Posterior cingulate gyrus (tissue), 11 donors: ENCODE measurements around the gene PTPRN2.
"Not testable (repeated sequence)": the region's sequence is repeated elsewhere in the genome, so short reads cannot be mapped to it uniquely, and the experiment has no call there.

Experiments used
- DNase-seq, 10 donors: peaks; one replicate each; pipeline versions ENCODE4 v3.0.0 to v3.0.0-alpha.2; 2020 to 2021; ENCODE audit warnings: mixed read lengths in 3 of 10
- intact Hi-C: fragments of 100-400 bp; cut with DNase I; formaldehyde crosslinking; loops from one replicate; pipeline ENCODE4 v1.15.1; 2023

Gene PTPRN2

DNA sequence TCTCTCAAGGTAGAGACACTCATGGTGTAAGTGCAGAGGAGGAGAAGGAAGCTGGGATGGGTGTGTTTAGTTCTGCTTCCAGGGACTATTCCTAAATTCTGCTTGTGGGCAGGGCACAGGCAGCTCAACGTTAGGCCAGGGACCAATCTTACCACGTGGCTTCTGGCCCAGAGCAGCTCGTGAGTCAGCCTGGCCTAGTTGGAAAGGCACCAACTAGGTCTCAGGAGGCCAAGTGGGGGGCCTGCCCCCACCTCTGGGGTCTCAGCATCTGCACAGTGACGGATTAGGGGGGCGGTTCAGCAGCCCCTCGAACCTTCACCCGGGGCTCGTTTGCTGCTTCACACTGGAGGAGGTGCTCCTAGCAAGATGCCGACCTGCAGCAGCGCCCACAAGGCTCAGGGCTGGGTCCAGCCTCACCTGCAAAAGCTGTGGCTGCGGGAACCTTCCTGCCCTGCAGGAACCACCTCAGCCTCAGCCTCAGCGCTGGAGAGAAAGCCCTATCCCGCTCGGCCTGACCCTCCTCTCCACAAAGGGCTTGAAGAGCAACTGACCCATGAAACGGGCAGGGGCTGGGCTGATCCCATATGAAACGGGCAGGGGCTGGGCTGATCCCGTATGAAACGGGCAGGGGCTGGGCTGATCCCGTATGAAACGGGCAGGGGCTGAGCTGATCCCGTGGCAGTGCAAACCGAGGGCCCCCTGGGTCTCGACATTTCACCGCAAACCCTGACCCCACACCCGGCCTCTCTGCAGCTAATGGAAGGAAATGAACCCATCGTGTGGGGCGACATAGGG is 803.4 kb downstream of the PTPRN2 start:
- peak in 3 of 10 donors; percentile 68 to 83 (median 69) for DNase-seq
- intact Hi-C loops, result no loop called here

DNA sequence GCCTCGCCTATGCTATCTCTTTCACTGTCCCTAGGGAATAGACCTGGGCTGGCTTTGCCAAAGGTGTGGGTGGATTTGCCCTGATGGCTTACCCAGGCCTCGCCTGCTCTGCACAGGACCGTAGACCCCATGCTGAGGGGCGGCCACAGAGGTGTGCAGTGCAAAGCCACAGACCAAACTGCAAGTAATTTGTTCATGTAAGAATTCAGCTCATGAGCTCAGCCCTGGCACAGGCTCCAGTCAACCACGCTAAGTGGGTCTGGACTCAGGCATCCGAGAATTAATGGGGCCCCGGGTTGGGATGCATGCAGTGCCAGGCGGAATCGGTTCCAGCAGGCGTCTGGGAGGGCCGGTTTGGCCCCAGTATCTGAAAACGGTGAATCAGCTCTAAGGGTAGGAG is 805.6 kb downstream of the PTPRN2 start:
- intact Hi-C loops, result no loop called here
- DNase-seq, result peak in 7 of 10 donors; percentile 29 to 90 (median 51)

DNA sequence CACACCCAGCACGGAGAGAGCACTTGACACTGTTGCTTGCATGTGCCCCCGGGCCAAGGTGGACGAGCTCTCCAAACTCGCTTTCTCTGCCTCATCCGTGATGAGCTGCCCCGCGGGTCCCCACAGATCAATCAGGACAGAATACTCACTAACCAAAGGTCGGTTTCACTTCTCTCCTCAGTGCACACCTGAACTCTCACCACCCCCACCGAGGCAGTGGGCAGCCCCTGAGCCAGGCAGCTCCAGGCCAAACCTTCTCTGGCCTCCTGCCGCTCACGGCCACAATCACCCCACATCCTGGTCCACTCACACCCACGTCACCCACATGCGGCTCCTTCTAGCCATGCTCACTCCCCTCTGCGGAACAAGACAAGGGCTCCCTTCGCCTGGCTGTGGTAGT is 806.9 kb downstream of the PTPRN2 start:
- peak in 3 of 10 donors; percentile 13 to 66 (median 46) for DNase-seq
- intact Hi-C loops, result no loop called here

DNA sequence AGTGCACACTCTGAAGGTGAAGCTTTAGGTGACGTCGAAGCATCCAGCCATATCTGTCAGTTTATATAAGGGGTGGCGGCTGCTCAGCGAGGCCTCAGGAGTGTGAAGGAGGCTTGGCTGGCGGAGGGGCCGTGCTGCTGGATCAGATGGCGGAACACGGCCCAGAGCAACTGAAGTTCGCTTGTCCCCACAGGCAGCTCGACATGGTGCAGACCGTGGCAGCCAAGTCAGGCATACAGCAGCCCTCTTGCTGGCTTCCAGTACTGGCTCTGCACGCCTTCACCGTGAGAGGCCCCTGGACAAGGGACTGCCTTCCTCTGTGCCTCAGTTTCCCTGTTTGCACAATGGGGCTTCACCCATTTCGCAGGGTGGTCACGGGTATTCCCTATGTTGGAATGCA is 807.3 kb downstream of the PTPRN2 start:
- intact Hi-C loops, result no loop called here
- DNase-seq, result peak in 3 of 10 donors; percentile 53 to 75 (median 67)

DNA sequence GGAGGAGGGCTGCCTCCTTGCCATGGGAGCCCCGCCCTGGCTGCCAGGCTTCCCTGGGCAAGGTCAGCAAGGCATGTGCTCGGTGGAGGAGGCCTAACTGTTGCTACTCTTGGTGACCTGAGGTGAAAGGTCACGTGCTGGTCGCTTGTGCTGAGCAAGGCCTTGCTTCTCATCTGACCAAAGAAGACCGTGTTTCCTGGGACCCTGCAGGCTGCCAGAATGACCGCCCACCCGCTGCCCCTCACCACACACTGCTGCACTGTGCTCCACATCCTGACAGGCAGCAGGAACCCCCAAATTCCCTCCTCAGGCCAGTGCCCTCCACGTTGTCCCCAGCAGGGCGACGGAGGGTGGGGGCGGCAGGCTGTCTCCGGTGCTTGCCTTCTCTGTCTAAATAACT is 808.4 kb downstream of the PTPRN2 start:
- intact Hi-C loops, result no loop called here

DNA sequence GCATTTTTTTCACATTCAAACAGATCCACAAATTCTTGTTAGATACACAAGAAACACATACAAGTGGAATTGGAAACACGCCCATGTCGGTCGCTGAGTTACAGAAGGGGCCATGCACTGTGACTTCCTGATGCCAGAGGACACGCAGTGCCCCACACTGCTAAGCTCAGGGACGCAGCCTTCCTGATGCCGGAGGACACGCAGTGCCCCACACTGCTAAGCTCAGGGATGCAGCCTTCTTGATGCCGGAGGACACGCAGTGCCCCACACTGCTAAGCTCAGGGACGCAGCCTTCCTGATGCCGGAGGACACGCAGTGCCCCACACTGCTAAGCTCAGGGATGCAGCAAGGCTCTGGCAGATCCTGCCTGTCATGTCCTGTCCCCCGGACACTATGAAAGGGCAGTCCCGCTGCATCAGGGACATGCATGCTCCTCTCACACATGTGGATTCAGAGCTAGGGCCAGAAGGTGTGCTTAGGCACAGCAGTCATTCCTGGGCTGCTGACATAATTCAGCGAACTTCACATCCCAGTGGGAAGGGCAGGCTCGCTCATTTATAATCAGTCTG is 810.3 kb downstream of the PTPRN2 start:
- intact Hi-C loops, result not testable (repeated sequence)
- peak in 2 of 10 donors; percentile 16 to 23 for DNase-seq

More for the DNA sequence above, 808.4 kb downstream of the PTPRN2 start:
- DNase-seq, result peak in 3 of 10 donors; percentile 48 to 74 (median 64)

DNA sequence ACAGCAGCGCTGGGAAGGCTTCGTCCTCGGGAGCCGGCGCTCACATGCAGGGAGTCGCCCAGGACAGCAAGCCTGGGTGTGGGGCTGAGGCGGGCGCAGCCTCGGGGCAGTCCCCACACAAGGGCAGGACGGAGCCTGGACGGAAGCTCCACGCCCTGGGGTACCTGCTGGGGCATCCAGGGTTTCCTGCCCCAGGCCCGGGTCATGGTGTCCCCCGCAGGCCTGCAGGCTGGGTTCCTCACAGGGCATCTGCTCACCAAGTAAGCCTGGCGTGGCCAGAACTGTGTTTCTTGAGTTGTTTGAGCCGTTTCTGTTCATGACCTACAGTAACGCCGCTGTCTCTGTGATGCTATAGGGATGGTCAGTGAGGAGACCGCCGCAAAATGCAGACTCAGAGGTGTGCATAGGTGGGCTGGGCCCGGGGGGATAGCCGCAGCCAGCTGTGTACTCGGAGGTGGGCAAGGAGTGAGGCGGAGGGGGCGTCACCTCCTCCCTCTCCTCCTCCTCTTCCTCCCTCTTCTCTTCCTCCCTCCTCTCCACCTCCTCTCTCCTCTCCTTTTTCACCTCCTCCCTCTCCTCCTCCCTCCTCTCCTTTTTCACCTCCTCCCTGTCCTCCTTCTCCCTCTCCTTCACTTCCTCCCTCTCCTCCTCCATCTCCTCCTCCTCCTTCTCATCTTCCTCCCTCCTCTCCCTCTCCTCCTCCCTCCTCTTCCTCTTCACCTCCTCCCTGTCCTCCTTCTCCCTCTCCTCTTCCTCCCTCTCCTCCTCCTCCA is 811.9 kb downstream of the PTPRN2 start:
- intact Hi-C loops, result no loop called here
- DNase-seq, result peak in 3 of 10 donors; percentile 59 to 76 (median 62)

DNA sequence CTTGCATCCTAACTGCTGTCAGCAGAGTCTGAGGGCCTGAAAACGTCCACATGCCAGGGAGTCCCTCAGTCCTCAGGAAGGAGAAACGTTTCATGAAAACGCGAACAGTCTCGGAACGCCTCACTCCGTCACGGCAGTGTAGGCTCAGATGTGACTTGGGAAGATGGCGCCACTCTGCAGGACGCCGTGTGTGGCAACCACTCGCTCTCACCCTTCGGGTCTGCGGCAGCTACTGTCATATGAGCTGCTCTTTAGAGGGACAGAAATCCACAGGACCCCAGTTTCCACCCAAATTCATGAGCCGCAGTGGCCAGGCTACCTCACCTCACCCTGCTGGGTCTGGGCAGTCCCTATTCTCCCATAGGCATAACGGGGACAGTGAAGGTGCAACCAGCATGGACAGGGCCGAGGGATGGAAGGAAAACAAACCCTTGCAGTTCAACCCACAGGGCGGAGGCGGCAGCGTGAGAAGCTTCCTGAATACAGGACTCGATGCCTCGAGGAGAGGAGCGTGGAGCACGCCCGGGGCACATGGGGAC is 812.5 kb downstream of the PTPRN2 start:
- peak in 2 of 10 donors; percentile 37 to 55 for DNase-seq
- intact Hi-C loops, result no loop called here

DNA sequence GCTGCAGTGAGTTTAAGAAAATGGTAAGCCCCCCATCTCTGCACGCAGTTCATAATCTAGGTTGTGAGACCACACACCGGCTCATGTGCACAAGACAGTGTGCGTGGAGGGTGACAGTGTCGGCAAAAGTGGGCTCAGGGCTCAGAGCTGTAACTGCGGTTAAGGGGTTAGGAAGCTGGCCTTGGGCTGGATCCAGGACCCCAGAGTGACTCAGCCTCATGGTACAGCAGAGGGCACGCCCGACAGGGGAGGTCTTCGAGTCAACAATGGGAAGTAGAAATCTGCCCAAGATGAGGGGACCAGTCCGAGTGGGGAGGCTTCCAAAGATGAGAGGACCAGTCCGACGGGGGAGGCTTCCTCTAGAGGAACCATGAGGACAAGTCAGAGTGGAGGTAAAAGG is 813.1 kb downstream of the PTPRN2 start:
- intact Hi-C loops, result no loop called here
- DNase-seq, result peak in 3 of 10 donors; percentile 22 to 55 (median 33)

DNA sequence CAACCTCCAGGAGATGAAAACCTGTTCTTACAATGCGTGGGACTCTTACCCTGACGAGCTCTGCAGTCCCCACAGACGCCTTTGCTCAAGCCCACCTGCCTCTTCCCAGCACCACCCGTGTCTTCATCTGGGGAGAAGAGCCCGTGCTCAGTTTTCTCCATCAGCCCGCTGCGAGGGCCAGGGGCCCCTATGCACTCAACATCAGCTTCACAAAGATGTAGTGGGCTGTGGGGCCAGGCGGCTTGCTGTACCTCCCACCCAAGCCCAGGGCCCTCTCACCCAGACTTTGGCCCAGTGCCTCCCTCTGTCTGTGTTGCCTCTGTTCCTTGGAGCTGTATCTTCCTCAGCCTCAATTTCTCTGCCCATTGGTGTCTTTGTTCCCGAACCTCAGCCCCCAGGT is 814.3 kb downstream of the PTPRN2 start:
- DNase-seq, result peak in 3 of 10 donors; percentile 30 to 69 (median 53)
- intact Hi-C loops, result no loop called here

DNA sequence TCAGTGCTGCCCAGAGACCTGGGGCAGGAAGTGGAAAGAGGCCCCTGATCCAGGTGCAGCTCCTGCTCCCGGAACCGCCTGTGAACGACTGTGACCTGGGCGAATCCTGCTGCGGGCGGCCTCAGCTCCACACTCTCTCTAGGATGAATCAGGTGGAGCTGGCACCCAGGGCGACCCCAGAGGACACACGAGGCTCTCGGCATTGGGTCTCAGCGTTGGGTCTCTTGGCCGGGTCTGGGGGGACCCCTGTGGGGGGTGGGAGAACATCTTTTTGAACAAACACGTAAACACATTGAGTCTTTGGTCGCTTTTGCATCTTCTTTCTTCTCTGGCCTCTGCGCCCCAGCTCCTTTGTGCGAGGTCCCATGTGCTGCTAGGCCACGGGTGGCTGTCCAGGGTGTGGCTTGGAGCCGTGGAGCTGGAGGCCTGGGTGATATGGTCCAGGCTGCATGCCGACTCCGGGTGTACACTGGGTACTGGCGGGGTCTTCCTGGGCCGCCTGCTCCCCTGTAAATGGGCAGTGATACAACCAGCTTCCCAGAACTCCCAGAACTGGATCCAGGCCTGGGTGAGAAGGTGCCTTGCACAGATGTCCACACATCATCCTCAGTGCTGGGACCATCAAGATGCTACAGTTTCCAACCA is 815.0 kb downstream of the PTPRN2 start:
- peak in 3 of 10 donors; percentile 53 to 78 (median 77) for DNase-seq

DNA sequence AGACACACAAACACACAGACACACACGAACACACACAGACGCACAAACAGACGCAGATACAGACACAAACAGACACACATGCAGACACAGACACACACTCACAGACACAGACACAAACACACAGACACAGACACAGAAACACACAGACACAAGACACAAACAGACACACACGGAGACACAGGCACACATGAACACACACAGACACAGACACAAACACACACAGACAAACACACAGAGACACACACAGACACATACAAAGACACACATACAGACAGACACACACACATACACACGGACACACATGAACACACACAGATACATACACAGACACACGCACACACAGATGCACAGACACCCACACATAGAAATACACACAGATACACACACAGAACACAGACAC is 815.9 kb downstream of the PTPRN2 start:
- no peak for DNase-seq
- intact Hi-C loops, result no loop called here

More for the DNA sequence above, 815.0 kb downstream of the PTPRN2 start:
- intact Hi-C loops, result no loop called here

DNA sequence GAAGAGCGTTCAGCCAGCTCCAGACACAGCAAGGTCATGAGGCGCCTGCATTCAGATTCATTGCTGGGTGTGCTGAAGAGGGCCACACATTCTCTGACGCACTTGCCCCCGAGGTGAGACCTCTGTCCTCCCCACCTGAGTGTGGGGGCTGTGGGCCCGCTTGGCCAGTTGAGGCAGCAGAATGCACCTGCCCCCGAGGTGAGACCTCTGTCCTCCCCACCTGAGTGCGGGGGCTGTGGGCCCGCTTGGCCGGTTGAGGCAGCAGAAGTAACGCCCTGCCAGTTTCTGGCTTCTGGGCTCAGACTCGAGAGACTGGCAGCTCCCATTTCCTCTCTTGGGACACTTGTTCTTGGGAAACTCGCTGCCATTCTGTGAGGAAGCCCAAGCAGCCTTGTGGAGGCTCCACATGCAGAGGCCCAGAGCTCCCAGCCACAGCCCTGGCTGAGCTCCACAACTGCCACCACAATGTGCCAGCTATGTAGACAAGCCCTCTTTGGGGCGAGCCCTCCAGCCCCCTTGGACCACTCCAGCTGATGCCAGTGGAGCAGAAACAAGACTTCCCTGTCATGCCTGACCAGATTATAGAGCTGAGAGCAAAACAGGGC is 816.8 kb downstream of the PTPRN2 start:
- intact Hi-C loops, result no loop called here

DNA sequence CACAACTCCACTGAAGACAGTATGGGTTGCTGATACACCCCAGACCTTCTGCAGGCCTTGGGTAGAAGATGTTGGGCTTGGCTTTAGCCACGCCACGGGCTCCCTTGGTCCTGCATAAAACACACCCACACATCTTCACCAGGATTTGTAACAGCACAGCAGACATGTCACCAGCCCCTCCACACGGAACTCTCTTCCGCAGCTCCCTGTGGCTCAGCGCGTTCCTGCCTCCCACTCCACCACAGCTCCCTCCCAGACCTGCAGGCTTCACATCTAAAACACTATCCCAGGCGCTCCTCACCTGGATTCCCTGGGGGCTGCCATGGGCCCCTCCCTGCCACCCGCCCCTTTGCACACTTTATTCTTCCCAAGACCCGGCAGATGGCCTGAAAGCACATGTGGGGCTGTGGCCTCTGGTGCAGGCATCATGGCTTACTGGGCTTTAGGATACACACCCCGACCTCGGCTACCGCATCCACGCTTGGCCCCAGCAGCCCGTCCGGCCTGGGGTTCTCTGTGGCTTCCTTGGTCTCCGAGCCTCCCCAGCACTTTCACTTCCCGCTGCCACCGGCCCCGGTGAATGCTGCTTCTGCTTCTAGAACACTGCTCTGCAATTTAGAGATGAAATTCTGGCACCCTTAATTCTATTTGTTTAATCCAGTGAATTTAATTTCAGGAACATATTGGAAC is 818.0 kb downstream of the PTPRN2 start:
- DNase-seq, result peak in 3 of 10 donors; percentile 66 to 83 (median 83)
- intact Hi-C loops, result no loop called here

More for the DNA sequence above, 816.8 kb downstream of the PTPRN2 start:
- peak in 3 of 10 donors; percentile 44 to 75 (median 64) for DNase-seq

DNA sequence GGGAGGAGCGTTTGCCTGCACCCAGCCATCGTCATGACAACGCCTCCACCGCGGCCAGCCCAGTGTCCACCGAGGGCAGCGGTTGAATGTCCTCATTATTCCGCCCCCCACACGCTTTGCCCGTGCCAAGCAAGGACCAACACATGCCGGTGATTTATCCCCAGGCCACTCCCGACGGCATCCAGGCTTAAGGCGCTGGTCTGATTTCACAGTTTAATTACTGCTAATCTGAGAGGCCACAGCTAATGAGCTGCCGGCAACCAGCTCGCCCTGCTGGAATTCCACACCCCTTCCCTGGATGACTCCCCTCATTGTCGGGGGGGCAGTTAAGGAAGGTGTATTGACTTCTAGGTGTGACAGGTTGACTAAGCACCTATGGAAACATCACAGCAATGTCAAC is 818.5 kb downstream of the PTPRN2 start:
- intact Hi-C loops, result no loop called here
- DNase-seq, result peak in 3 of 10 donors; percentile 75 to 84 (median 78)

DNA sequence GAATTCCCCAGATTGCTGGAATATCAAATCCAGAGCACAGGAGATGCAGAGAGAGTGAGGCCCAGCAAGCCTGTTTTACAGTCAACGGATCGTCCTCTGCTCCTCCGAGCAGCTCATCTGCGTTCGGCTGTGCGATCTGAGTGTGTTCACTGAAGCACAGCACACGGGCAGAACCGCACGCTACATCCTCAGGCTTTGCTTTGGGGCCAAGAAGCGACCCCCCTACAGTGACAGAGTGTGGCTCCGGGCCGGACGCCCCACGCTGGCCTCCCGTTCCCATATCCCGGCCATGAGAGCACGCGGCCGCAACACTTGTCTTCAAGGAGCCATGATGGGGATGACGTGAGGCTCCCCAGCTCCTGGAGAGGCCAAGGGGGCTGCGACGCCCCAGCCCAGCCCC is 819.4 kb downstream of the PTPRN2 start:
- DNase-seq, result peak in 3 of 10 donors; percentile 29 to 77 (median 61)
- intact Hi-C loops, result no loop called here

DNA sequence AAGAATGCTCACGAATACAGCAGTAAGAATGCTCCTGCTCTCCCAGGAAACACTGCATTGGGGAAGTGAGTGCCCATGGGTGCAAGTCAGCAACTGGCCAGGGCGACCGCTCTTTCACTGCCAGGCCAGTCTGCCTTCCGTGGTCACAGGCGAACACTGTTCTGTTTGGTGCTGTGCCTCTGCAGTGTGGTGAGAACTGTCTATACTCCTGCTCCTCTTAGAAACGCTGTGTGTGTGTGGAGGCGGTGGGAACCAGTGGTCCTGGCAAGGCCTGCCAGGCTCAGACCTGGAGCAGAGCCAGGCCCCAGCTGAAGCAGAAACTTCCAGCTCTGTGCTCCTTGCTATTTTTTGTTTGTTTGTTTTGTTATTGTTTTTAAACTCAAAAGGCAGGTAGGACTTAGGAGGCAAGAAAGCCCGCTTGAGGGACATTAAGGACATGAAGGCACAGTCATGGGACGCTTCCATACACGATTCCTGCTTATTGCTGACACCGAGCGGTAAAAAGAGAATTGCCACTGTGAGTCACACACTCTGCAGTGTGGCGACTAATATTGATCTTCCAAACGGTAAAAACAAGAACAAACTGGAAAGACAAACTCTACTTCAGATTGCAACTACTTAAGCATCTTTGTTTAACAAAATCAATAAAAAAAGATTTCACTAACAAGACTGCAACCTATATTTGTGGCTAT is 820.0 kb downstream of the PTPRN2 start:
- DNase-seq, result peak in 3 of 10 donors; percentile 32 to 62 (median 55)
- intact Hi-C loops, result no loop called here

DNA sequence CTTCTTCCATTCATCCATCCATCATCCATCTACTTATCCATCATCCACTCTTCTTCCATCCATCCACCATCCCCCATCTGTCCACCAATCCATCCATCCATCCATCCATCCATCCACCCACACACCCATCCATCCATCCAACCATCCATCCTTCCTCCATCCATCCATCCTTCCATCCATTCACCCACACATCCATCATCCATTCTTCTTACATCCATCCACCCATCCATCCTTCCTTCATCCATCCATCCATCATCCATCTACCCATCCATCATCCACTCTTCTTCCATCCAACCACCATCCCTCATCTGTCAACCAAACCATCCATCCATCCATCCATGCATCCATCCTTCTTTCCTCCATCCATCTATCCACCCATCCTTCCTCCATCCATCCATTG is 821.5 kb downstream of the PTPRN2 start:
- DNase-seq, result no peak
- intact Hi-C loops, result no loop called here
